ENCODE measurements around the gene ABCF2. TPM values are rescaled to one million over a fixed set of nuclear protein-coding genes. Genes with fewer than 3 reads are reported as not detected.

The ABCF2 gene
- total RNA-seq, 1 experiment from 2014 or later: 69.0 TPM

GRCh38 chr7:151195616-151196450 lies 31.2 kb downstream of the ABCF2 start:
- intact Hi-C loops (cut with micrococcal nuclease; ENCODE audit: unreplicated experiment): no loop called here
- POLR2A ChIA-PET (ENCODE audit: low non-redundant PET): no interaction called here
- H3K4me3 ChIP-seq (ENCODE audit: low read depth, low read length, poor library complexity, severe bottlenecking): no peak overlapping the region
- H3K36me3 ChIP-seq (ENCODE audit: insufficient read depth, low read length, poor library complexity, severe bottlenecking): no peaks in the 10 kb centered on the region
- no peak for DNase-seq (ENCODE audit: low spot score)
- no TSS peak for BruUV-seq (replicated peaks)
- TF ChIP-seq EZH2 (IDR thresholded peaks at IDR 0.05; ENCODE audit: borderline replicate concordance, low read depth, low read length, poor library complexity, severe bottlenecking): no peak
- TF ChIP-seq CTCF (conservative IDR thresholded peaks at IDR 0.05; ENCODE audit: low read depth, low read length): no peak
- CTCF ChIA-PET: interaction anchor here (0.6 kb wide), 1 partner anchor 48 kb away, joined by 3 read pairs; no protein-coding TSS in a partner anchor
- H3K9me3 ChIP-seq (ENCODE audit: low read depth, low read length, poor library complexity, severe bottlenecking): no peaks in the 10 kb centered on the region
- H3K27me3 ChIP-seq (replicated peaks; ENCODE audit: insufficient read depth, low read depth, low read length, poor library complexity): peaks cover 9% of the 10 kb centered on the region
- no peak overlapping the region for H3K27ac ChIP-seq (ENCODE audit: low read depth, low read length, poor library complexity, severe bottlenecking)
- peaks cover 5% of the 10 kb centered on the region for H3K4me1 ChIP-seq (ENCODE audit: insufficient read depth, low read length, poor library complexity, severe bottlenecking)

- Histone ChIP-seq H3K27ac (ENCODE audit: low read depth, low read length, poor library complexity, severe bottlenecking) (no peak overlapping the region), H3K27me3 (replicated peaks; ENCODE audit: insufficient read depth, low read depth, low read length, poor library complexity) (peaks cover 9% of the 10 kb centered on the region), H3K36me3 (ENCODE audit: insufficient read depth, low read length, poor library complexity, severe bottlenecking) (no peaks in the 10 kb centered on the region), H3K4me3 (ENCODE audit: low read depth, low read length, poor library complexity, severe bottlenecking) (no peak overlapping the region), H3K4me1 (ENCODE audit: insufficient read depth, low read length, poor library complexity, severe bottlenecking) (no peaks in the 10 kb centered on the region), H3K9me3 (ENCODE audit: low read depth, low read length, poor library complexity, severe bottlenecking) (no peaks in the 10 kb centered on the region)
- no peak for DNase-seq (ENCODE audit: low spot score)
- no TSS peak for BruUV-seq (replicated peaks)
- no peak for TF ChIP-seq CTCF (conservative IDR thresholded peaks at IDR 0.05; ENCODE audit: low read depth, low read length)
- no peak for TF ChIP-seq EZH2 (IDR thresholded peaks at IDR 0.05; ENCODE audit: borderline replicate concordance, low read depth, low read length, poor library complexity, severe bottlenecking)
- intact Hi-C loops (cut with micrococcal nuclease; ENCODE audit: unreplicated experiment): no loop called here
- CTCF ChIA-PET: interaction anchor here (0.6 to 0.9 kb wide), 2 partner anchors 24 to 33 kb away, joined by 3 to 4 read pairs; partner anchors contain the start of gene ABCF2
- POLR2A ChIA-PET (ENCODE audit: low non-redundant PET): interaction anchor here (0.6 kb wide), 1 partner anchor 11 kb away, joined by 4 read pairs; no protein-coding TSS in a partner anchor
Observed at GRCh38 chr7:151194188-151194587, 32.8 kb downstream of the ABCF2 start.

GRCh38 chr7:151193203-151193978 lies 33.6 kb downstream of the ABCF2 start:
- BruUV-seq (replicated peaks): no TSS peak
- ChIA-PET CTCF (no interaction called here), POLR2A (ENCODE audit: low non-redundant PET) (no interaction called here)
- Histone ChIP-seq H3K36me3 (ENCODE audit: insufficient read depth, low read length, poor library complexity, severe bottlenecking) (no peaks in the 10 kb centered on the region), H3K27ac (ENCODE audit: low read depth, low read length, poor library complexity, severe bottlenecking) (no peak overlapping the region), H3K4me3 (ENCODE audit: low read depth, low read length, poor library complexity, severe bottlenecking) (no peak overlapping the region), H3K27me3 (replicated peaks; ENCODE audit: insufficient read depth, low read depth, low read length, poor library complexity) (peaks cover 9% of the 10 kb centered on the region), H3K4me1 (ENCODE audit: insufficient read depth, low read length, poor library complexity, severe bottlenecking) (no peaks in the 10 kb centered on the region), H3K9me3 (ENCODE audit: low read depth, low read length, poor library complexity, severe bottlenecking) (no peaks in the 10 kb centered on the region)
- no peak for DNase-seq (ENCODE audit: low spot score)
- TF ChIP-seq CTCF (conservative IDR thresholded peaks at IDR 0.05; ENCODE audit: low read depth, low read length): no peak
- TF ChIP-seq EZH2 (IDR thresholded peaks at IDR 0.05; ENCODE audit: borderline replicate concordance, low read depth, low read length, poor library complexity, severe bottlenecking): no peak
- intact Hi-C loops (cut with micrococcal nuclease; ENCODE audit: unreplicated experiment): no loop called here

Data from A673 (cell line).